Measurements from ENCODE around the gene SLC12A3. TPM values are rescaled to one million over a fixed set of nuclear protein-coding genes. Genes with fewer than 3 reads are reported as not detected.
A peak's percentile ranks its signal among the peaks of the same experiment; 100 is the strongest.
"Not testable (repeated sequence)": the region's sequence is repeated elsewhere in the genome, so short reads cannot be mapped to it uniquely, and the experiment has no call there.

The SLC12A3 gene
- total RNA-seq, 1 experiment from 2014 or later, result not detected

DNA sequence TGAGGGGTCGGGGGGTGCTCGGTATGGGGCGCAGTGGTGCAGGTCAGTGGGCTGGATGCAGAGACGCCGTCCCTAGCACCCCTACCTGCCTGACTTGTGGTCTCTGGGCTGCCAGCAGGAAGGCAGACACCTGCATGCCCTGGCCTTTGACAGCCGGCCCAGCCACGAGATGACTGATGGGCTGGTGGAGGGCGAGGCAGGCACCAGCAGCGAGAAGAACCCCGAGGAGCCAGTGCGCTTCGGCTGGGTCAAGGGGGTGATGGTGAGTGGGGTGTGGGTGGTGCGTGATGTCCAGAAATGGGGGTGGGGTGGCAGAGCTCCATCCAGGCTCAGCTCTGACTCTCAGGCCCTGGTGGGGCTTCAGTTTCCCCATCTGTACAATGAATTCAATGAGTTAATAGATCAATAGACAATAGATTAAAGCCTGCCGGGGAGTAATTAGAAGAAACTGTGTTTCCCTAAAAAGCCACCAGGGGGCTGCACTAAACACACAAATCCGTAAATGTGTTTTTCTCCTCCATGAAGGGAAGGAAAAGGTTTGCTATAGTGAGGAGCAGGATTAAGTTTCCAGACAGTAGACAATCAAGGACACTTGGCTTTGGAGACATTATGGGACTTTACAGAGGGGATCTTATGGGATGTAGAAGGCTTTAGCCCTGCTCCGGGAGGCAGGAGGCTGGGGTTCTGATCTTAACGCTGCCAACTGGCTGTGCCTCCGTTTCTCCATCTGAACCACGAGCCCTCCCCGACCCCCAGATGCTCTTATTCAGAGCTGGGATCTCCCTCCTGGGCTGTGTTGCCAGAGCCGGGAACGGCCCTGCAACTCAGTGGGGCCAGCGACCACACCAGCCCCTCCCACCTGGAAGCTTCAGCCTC is 2.2 kb downstream of the SLC12A3 start:
- peak; percentile 40 for DNase-seq (ENCODE audit: low read depth)

DNA sequence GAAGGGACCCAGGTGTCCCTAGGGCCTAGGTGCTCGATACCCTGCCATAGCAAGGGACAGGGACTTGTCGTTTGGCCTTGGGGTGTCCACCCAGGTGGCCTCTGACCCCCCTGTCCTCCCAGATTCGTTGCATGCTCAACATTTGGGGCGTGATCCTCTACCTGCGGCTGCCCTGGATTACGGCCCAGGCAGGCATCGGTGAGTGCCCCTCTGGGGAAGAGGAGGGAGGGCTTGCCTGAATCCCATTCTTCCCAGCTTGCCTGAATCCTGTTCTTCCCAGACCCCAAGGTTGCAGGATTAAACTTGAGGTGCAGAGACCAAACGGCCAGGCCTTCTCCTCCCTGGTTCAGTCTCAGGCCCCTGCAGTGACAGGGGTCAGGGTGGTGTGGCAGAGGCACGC is 3.2 kb downstream of the SLC12A3 start:
- DNase-seq (ENCODE audit: low read depth), result no peak

DNA sequence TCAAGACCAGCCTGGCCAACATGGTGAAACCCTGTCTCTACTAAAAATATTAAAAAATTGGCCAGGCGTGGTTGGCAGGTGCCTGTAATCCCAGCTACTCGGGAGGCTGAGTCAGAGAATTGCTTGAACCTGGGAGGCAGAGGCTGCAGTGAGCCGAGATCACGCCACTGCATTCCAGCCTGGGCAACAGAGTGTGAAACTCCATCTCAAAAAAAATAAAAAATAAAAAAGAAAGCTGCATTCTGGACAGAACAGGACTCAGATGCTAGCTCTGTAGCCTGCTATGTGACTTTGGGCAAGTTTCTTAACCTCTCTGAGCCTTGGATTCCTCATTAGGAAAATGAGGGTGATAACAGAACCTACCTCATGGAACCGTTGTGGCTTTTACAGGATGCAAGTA is 3.8 kb downstream of the SLC12A3 start:
- DNase-seq (ENCODE audit: low read depth), result not testable (repeated sequence)

DNA sequence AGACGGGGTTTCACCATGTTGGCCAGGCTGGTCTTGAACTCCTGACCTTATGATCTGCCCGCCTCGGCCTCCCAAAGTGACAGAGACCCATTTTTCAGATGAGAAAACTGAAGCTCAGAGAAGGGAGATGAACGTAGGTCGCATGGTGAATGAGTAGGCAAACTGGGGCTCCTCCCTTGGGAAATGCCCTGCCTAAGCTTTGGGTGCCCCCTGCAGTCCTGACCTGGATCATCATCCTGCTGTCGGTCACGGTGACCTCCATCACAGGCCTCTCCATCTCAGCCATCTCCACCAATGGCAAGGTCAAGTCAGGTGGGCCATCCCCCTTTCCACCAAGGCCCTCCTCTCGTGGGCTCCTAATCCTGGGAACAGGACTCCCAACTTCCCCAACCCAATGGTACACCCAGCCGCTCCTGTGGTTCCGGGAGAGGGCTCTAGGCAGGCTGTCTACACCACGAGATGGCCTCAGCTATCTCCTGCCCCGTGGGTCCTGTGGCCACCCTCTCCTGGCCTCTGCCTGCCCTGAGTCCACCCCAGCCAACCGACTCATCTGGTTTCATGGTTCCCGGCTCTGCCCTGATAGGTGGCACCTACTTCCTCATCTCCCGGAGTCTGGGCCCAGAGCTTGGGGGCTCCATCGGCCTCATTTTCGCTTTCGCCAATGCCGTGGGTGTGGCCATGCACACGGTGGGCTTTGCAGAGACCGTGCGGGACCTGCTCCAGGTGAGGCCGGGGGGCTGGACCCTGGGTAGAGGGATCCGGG is 4.7 kb downstream of the SLC12A3 start:
- DNase-seq (ENCODE audit: low read depth), result peak; percentile 57

DNA sequence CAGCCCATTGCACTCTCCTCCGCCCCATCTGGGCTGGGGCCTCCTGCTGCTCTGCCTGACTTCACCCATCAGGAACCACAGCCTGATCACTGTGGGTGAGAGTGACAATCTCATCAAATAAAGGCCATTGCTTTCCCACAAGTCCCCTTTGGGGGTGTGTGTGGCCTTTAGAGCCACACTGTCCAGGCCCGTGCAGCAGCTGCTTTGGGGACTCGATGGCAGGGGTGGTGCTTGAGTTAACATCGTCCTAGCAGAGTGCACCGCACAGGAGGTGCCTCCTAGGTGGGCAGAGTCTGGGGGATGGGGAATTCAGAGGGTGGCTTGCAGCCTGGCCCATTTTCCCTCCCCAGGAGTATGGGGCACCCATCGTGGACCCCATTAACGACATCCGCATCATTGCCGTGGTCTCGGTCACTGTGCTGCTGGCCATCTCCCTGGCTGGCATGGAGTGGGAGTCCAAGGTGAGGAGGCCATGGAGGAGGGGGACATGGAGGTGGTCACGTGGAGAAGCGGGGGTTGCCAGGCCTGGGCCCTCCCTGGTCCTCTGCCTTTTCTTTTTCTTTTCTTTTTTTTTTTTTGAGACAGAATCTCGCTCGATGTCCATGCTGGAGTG is 5.4 kb downstream of the SLC12A3 start:
- DNase-seq (ENCODE audit: low read depth), result no peak

DNA sequence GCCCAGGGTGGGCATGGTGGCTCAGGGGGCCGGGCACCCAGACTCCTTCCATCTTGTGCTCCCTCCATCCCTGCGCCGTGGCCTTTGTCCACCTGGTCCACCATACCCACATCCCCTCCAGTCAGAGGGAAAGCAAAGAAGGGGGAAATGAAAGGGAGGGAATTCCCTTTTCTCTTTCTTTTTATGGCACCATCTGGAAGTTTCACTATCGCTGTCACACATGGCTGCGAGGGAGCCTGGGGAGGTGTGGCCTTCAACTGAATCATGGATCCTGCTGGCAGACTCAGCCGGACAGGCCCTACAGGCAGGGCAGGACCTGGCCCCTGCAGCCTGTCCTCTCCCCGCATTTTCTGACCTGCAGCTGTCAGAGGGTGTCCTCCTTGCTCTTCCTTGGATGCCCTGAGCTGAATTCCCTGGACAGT is 6.2 kb downstream of the SLC12A3 start:
- peak; percentile 19 for DNase-seq (ENCODE audit: low read depth)

DNA sequence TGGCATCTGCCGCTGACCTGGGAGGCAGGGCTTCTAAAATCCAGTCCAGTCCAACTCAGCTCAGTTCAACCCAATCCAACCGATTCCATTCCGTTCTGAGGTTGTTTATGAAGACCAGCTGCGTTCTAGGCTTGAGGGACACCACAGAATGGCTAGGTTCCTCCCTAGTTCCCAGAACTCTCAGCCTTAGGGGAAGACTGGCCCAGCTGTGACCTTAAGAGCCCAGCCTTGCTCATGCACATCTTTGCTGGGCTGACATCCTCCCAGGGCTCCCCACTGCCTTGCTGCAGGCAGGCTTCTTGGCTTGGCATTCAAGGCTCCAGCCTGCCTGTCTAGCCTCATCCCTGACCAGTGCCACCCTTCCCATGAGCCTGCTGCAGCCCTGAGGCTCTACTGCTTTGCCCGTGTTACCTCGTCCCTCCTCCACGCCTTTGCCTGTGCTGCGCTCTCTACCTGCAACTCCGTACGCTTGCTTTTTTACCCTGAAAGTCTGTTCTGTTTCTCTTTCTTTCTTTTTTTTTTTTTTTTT is 7.9 kb downstream of the SLC12A3 start:
- DNase-seq (ENCODE audit: low read depth), result no peak

DNA sequence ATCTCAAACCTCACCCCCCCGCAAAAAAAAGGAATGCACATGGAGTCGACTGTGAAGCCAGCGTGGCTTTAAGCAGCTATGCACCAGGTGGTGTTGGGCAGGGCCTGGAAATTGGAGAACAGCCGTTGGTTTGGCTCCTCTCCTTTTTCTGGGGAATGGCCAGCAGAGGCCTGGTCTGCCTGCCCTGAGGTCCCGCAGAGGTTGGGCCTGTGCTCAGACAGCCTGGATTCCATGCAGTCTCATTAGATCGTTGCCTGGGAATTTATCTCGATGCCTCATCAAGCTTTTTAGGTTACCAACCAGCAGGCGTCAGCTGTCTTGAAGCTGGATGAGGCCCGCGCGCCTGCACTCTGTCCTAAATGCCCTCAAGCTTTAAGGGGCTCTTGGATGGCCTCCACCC is 9.8 kb downstream of the SLC12A3 start:
- no peak for DNase-seq (ENCODE audit: low read depth)

DNA sequence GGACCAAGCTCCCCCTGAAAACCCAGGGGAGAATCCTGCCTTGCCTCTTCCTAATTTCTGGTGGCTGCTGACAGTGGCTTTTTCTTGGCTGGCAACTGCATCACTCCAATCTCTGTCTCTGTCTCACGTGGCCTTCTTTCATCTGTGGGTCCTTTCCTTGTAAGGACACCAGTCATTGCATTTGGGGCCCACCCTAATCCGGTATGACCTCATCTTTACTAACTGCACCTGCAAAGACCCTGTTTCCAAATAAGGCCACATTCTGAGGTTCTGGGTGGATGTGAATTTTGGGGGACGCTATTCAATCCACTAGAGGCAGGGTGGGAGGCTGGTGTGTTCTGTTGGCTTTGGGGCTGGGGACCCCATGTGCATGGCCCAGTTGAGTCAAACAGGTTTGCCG is 11.0 kb downstream of the SLC12A3 start:
- no peak for DNase-seq (ENCODE audit: low read depth)

DNA sequence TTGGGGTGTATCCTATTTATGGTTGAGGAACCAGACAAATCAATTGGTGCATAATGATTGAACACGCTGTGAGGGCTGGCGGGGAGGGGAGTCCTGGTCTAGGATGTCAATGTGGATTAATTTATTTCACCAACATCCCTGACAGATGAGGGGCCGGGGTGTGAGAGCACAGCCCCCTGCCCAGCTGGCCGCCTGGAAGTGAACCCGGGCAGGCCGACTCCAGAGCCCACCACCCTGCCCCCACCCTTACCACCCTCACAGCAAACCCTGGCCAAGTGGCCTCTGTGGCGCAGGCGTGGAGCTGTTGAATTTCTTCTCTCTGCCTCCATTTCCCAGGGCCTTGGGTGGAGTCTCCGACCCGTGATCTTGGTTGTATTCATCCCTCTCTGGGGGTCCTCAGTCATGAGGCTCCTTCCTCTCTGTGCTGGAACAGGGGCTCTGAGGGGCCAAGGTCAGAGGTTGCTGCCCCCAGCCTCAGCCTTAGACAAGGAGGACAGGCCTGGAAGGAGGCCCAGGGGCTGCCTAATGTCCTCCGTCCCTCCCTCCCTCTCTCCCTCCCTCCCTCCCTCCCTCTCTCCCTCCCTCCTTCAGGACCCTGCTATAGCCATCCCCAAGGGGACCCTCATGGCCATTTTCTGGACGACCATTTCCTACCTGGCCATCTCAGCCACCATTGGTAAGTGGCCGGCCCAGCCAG is 12.6 kb downstream of the SLC12A3 start:
- DNase-seq (ENCODE audit: low read depth), result no peak

DNA sequence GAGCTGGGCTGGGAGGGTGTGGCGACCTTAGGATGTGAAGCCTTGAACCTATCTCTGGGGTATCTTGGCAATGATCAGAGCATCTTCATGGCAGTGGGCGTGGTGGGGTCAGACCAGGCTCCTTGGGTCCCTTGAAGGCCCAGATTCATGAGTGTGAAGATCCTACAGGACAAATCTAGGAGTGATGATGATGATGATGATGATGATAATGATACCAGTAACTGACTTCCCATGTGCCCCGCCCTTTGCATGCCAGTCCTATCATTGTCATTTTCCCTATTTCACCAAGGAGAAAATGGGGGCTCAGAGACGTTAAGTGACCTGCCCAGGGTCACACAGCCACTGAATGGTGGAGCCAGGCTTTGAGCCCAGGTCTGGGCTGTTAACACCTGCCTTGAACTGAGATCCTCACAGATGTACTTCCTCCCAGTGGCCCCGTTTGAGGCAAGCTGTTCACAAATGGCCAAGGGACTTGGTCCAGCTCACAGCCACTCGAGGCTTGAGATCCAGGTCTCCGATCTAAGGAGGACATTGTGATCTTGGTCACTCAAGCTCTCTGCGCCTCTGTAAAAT is 13.4 kb downstream of the SLC12A3 start:
- no peak for DNase-seq (ENCODE audit: low read depth)

DNA sequence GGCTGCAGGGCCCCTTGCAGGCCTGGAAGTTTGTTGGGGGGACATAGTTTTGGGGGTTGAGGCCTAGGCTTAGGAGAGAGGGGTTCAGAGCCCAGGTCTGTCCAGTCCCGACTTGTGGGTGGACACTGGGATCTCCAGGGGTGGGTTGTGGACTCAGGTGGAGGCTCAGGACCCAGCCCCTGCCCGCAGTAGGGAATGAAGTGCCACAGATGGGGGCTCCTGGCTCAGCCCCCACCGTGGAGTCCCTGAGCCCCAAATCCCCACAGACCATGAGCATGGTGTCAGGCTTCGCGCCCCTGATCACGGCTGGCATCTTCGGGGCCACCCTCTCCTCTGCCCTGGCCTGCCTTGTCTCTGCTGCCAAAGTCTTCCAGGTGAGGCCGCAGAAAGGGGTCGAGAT is 14.3 kb downstream of the SLC12A3 start:
- DNase-seq (ENCODE audit: low read depth), result no peak

DNA sequence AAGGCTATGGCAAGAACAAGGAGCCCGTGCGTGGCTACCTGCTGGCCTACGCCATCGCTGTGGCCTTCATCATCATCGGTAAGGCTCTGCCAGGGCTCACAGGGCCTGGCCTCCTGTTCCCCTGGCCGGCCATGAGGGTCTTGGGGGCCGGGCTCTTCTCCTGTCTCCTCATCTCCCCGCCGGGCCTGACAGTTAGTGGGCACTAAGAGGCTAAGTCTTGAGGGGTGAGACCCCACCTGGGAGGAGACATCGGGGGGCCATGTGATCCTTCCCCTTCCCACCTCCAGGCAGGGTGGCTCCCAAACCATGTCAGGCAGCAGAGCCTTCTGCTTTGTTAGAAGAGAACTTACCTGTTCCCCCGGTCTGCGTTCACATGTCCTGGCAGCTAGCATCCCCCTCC is 15.2 kb downstream of the SLC12A3 start:
- no peak for DNase-seq (ENCODE audit: low read depth)

DNA sequence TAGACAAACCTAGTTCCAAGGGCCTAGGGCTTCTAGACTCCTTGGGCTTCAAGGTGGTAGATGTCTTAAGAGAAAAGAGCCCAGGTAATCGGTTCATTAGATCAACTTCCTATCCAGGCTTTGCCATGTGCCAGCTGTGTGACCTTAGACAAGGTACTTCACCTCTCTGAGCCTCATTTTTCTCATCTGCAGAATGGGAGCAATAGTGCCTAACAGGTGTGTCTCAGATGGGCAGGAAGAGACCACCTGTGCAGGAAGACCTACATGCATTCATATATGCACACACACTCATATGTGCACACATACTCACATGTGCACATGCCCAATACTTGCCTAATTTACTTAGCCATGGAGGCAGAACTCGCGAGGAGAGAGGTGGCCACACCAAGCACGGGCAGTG is 15.7 kb downstream of the SLC12A3 start:
- DNase-seq (ENCODE audit: low read depth), result no peak

DNA sequence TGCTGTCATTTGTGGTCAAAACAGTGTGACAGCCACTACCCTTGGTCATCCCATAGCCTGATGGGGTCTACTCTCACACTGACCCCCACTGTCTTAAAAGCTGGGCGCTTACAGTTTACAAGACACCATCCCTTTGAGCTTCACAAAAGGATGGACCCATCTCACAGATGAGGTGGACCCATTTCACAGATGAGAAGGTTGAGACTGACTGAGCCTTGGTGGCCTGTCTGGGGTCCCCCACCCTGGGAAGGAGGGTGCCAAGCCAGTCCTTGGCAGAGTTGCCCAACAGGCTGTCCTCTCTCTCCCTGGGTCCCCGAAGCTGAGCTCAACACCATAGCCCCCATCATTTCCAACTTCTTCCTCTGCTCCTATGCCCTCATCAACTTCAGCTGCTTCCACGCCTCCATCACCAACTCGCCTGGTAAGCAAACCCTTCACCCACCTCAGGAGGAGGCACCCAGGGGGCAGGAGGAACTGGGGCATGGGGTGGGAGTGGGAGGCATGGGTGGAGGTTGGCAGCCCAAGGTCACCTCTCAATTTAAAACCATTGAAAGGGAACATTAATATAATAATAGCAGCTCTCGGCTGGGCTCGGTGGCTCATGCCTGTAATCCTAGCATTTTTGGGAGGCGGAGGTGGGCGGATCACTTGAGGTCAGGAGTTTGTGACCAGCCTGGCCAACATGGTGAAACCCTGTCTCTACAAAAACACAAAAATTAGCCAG is 17.2 kb downstream of the SLC12A3 start:
- no peak for DNase-seq (ENCODE audit: low read depth)

DNA sequence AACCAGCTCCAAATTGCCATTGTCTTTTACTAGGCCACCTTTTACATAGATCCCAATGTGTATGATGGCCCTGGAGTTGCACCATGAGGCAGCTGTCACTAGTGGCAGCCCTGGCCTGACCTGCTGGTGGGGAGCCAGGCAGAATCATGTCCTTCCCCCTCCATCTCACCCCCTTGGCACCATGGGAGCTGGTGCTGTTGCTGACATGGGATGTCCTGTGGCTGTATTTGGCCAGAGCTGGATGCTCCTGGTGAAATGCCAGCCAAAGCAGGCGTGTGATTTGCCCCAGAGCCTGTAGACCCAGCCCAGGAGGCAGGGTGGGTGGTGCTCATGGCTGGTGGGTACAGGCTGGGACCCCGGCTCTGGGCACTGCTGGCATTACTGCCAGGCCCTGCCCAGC is 18.6 kb downstream of the SLC12A3 start:
- DNase-seq (ENCODE audit: low read depth), result no peak

DNA sequence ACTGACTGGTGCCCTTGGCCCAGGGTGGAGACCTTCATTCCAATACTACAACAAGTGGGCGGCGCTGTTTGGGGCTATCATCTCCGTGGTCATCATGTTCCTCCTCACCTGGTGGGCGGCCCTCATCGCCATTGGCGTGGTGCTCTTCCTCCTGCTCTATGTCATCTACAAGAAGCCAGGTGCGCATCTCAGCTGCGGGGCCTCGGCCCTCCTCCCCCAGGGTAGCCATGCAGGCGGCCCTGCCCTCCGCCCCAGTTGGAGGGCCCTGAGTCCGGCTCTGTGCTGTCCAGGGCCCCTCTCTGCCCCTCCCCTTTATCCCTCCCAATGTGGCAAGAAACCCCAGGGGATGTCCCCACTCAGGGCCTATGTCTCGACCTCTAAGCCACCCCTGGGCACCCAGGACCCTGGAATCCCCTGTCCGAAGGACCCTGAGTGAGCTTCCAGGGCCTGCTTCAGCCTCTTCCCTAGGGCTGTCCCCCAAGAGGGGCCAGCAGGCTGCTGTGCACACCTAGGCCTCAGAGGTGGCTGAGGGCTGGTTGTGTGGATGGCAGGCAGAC is 19.1 kb downstream of the SLC12A3 start:
- DNase-seq (ENCODE audit: low read depth), result no peak

DNA sequence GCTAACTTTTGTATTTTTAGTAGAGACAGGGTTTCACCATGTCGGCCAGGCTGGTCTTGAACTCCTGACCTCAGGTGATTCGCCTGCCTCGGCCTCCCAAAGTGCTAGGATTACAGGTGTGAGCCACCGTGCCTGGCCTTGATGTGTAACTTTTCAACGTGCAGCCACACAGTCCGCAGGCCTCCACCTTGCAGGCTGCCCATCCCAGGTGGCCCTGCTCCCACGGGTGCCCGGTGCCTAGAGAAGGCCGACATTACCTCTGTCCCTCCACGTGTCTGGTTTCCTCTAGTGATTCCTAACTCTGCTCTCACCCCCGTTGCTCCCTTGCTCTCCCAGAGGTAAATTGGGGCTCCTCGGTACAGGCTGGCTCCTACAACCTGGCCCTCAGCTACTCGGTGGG is 19.9 kb downstream of the SLC12A3 start:
- DNase-seq (ENCODE audit: low read depth), result not testable (repeated sequence)

DNA sequence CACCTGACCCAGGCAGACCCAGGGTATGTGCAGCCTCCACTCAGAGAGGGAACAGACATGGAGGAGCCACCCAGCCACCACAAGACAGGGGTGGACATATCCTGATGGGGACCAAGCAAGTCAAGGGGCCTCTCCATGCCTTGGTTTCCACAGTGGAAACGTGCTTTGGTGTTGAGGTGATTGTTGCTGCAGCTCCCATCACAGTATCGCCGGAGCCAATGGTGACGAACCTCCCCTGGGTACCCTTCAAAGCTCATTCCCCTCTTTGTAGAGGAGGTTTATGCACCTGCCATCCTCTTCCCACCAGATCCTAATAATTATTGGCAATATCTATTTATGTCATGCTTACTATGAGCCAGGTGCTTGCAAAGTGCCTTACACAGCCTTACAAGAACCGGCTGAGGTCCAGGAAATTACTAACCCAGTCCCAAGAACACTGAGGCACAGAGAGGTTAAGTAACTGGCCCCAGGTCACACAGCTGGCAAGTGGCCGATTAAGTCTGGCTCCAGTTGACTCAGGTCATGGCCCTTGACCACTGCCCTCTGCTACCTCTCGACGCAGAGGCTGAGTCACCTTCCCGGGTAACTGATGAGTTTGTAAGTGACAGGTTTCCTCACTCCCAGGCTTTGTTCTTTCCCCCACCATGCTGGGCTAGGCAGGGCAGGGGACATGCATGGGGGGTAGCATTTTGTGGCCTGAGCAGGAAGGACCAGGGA is 20.6 kb downstream of the SLC12A3 start:
- no peak for DNase-seq (ENCODE audit: low read depth)

All from HT1080 (cell line).